GM18508 (cell line): ENCODE measurements around the gene SEPHS2.
"Not testable (repeated sequence)": the region's sequence is repeated elsewhere in the genome, so short reads cannot be mapped to it uniquely, and the experiment has no call there.

Experiments
- ATAC-seq: cut with Tn5 transposase; IDR thresholded peaks from one replicate; pipeline ENCODE4 v1.9.1; 2021; ENCODE audit warnings: moderate number of reproducible peaks; ENCODE audit not compliant: insufficient read depth, unreplicated experiment

Gene SEPHS2

DNA sequence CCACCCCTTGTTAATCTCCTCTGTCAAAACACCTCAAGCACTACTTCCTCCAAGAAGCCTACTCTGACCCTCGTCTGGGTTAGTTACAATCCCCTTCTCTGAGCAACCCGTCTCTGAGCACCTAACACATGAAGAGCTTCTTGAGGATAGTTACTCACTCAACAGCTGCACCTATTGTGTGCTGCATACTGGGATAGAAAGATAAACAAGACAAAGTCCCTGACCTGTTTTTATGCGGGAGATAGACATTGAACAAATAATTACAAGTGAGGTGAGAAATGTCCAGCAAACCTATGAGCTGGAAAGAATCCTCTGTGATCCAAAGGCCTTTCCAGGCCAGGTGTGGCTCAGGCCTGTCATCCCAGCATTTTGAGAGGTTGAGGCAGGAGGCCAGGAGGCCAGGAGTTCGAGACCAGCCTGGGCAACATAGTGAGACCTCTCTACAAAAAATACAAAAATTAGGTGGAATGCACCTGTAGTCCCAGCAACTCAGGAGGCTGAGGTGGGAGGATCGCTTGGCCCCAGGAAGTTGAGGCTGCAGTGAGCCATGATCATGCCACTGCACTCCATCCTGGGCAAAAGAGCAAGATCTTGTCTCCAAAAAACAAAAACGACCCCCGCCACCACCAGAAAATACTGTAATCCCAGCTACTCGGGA lies 43.8 kb downstream of the SEPHS2 start:
- ATAC-seq = no peak

DNA sequence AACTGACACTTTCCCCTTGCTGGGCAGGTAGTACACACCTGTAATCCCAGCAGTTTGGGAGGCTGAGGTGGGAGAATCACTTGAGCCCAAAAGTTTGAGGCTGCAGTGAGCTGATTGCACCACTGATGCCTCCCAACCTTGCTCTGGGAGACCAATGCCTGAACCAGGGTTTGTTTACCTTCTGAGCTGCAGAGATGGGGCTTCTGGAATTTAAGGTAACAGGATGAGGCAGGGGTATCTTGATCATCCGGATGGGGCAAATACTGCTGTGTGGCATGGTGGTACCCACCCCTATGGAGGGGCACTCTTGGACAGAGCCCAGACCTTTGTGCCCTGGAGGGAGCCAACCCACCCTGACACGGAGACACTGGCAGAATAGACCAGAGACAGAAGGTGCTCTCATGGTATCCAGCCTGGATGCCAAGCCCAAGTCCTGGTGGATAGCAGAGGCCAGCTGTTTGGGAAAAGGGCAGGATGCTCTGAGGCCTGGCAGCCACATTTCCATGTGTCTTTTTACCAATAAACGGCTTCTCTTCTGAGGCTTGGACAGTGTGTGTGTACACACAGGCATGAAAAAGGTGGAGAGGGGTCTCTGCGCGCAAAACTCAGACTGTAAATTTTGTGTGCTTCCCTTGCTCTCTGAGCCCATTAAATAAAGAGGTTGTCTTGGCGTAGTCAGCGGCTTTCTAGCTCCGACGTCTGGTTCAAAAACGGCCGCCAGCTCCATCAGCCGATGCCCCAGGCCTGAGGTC lies 46.1 kb downstream of the SEPHS2 start:
- ATAC-seq = no peak

DNA sequence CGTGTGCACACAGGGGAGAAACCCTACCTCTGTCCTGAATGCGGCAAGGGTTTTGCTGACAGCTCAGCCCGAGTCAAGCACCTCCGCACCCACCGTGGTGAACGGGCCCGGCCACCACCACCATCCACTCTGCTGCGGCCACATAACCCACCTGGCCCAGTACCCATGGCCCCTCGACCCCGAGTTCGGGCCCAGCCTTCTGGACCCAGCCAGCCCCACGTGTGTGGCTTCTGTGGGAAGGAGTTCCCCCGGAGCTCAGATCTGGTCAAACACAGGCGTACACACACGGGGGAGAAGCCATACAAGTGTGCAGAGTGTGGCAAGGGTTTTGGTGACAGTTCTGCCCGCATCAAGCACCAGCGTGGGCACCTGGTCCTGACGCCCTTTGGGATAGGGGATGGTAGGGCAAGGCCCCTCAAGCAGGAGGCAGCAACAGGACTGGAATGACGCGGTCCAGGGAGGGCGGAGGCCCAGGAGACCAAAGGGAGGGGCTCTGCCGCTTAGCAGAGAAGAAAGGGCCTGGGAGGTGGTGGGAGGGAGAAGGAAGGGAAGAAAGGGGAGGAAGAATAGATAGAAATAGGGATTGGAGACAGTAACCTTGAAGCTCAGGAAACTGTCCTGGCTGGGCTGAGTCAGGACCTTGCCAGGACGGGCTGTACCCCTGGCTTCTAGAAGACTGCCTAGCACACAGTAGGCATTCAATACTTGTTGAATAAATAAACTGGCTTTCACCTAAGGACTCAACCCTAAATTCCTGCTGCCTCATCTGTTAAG lies 46.8 kb downstream of the SEPHS2 start:
- ATAC-seq = no peak

DNA sequence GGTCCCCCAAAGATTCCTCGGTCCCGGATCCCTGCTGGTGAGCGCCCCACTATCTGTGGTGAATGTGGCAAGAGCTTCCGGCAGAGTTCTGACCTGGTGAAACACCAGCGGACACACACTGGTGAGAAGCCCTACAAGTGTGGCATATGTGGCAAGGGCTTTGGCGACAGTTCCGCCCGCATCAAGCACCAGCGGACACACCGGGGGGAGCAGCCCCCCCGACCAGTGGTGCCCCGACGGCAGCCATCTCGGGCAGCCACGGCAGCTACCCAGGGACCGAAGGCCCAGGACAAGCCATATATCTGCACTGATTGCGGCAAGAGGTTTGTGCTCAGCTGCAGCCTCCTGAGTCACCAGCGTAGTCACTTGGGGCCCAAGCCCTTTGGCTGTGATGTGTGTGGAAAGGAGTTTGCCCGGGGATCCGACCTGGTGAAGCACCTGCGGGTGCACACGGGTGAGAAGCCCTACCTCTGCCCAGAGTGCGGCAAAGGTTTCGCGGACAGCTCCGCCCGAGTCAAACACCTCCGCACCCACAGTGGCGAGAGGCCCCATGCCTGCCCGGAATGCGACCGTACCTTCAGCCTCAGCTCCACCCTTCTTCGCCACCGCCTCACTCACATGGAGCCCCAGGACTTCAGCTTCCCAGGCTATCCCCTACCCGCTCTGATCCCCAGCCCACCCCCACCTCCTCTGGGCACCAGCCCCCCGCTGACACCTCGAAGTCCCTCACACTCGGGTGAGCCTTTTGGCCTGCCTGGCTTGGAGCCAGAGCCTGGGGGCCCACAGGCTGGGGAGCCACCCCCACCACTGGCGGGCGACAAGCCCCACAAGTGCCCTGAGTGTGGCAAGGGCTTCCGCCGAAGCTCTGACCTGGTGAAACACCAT lies 47.7 kb downstream of the SEPHS2 start:
- no peak for ATAC-seq

DNA sequence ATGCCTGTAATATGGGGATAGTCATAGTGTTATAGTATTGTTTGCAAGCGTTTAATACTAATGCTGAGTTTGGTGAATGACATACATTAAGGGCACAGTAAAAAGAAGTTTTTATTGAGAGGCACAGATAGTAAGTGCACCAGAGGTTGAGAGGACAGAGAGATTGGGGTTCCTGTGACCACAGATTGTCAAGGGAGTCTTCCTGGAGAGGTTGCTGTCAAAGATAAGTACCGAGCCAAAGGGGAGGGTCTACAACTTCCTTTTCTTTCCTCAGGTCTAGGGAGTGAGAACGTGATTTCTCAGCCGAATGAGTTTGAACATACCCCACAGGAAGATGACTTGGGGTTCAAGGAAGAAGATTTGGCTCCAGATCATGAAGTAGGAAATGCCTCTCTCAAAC lies 48.6 kb downstream of the SEPHS2 start:
- ATAC-seq = no peak

DNA sequence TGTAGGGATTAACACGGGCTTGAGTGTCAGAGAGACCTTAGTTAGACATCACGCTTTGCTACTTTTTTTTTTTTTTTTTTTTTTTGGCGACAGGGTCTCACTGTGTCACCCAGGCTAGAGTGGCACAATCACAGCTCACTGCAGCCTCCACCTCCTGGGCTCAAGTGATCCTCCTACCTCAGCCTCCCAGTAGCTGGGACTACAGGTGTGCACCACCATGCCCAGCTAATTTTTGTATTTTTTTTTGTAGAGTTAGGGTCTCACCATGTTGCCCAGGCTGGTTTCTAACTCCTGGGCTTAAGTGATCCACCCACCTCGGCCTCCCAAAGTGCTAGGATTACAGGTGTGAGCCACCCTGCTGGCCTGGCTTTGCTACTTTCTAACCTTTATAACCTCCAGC lies 49.0 kb downstream of the SEPHS2 start:
- not testable (repeated sequence) for ATAC-seq

DNA sequence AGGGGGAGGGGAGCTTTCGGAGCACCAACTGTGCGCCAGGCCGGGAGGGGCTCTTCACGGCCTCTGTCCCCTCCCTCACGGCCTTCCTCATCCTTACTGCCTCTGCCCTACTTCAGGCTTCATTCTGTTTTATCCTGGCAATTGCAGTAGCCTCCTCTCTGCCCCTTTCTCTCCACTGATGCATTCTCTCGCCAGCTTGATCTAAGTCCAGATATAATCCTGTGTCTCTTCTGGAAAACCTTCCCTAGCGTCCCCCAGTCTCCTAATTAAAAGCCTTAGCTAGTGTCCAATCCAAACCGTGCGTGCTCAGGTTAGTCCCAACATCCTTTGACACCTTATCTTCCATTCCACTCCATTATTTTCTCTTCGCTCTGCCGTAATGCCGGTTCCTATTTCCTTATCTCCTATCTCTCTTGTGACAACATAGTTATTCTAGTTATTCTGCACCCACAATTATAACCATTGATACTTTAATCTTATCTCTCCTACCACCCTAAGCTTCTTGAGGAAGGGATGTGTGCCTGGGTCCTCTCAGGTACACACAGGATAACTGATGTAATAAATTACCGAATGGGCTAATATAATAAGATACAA lies 49.6 kb downstream of the SEPHS2 start:
- no peak for ATAC-seq

DNA sequence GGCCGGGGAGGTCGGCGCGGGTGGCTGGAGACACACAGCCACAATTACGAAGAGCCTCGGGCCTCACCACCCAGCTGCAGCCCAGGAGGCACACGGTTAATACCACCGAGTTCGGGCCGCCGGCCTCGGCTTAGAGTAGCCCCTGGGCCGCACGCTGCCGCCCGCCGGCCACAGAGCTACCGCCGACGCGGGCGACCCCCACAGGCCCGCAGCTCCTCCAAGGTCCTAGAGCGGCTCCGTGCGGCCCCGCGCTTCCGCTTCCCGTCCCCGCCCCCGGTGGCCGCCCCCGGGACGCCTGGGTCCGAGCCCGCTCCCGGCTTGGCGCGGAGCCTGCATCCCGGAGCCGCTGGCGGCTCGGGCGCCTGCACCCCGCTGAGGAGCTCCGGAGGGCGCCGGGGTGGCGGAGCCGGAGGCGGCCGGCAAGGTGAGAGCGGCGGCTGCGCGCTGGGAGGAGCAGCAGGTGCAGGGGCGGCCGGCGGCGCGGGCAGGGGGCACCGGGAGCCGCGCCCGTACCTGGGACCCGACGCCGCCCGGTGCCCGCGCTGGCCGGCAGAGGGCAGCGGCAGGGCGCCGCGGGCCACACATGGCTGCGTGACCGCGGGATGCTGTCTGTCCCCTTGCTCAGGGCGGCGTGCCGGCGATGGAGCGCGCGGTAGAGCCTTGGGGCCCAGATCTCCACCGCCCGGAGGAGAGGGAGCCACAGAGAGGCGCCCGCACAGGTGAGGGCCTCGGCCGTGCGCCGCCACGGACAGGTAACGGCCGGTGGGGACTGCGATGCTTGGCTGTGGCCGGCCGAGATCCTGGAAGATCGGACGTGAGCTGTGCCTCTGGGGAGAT lies 50.3 kb downstream of the SEPHS2 start, which contains the start of gene ZNF48:
Gene ZNF48 (plus strand): TSS at position 266 of the 837 bp plus-strand sequence. CDS start 375 bp downstream, at position 641.
- no peak for ATAC-seq

DNA sequence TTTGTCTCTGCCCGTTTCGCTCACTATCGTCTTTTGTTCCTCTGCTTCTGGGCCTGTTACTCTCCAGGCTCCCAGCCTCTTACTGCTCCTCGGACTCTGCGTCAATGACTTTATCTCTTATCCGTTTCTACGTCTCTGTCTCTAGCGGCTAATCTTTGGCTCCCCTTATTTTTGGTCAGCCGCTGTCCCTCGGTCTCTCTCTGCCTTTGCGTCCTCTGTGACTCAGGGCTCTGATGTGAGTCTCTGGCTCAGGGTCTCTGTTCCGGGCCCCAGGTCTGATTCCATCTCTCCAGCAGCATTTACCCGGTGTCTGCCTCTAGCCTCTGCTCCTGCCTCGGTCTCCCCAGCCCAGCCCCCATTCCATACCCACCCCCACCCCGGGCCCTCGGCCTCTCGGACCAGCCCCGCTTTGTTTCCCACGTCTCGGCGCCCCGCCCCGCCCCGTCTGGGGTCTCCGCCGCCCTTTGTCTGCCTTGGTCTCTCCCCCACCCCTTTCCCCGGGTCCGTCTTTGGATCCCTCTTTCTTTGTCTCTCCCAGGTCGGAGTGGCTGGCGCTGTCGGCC lies 51.0 kb downstream of the SEPHS2 start:
- no peak for ATAC-seq
